Ramos (cell line): ENCODE results near the gene IL17B.

ENCODE experiments used
- in situ Hi-C: fragments of 300-500 bp; cut with MboI; formaldehyde crosslinking; loops from one replicate; pipeline ENCODE4 v1.14.3; 2022; ENCODE audit warnings: low sequenced_read_pairs; ENCODE audit not compliant: unreplicated experiment

Gene IL17B

DNA sequence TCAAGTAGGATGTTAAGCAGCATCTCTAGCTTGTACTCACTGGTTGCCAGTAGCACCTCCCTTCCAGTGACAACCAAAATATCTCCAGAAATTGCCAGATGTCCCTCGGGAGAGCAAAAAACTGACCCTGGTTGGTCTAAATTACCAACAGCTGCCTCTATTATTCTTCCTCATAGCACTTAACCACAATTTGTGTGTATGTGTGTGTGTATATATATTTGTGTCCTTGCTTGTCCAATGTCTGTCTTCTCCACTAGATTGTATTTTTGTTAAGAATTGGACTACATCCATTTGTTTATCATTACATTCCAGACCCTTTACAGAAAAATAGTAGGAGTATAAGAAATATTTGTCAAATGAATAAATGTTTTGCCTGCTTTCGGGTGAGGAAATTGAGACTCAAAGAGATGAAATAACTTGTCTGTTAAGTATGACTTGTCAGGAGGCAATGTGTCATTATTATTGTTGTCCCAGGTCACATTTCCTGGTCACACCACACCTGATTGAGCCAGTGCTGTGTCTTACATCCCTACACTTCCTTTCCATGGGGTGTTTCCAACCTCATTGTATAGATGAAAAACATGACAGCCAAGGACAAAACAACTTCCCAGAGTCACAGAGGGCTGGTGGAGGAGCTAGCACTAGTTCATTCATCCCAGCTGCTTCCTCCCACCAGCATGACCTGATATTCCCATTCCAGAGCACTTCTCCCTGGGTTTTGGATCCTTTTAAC lies 45.2 kb downstream of the IL17B start:
- in situ Hi-C loops, result no loop called here

DNA sequence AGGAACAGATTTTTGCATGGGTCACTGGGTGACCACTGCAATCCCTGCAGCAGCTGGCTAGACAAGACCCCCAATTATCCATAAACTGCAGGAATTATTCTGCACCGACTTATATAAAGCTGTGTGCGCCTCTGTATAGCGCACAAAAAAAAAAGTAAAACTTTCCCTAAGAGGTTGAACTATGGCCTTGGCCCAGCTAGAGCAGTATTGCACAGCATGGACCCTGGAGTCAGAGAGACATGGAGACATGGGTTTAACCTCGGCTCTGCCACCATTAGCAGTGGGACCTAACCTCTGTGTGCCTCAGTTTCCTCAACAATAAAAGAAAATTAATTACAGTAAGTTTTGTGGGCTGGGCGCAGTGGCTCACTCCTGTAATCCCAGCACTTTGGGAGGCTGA lies 50.9 kb downstream of the IL17B start:
- in situ Hi-C loops, result loop anchor here (10.0 kb wide), 1 partner anchor 107 kb away; no protein-coding TSS in a partner anchor

DNA sequence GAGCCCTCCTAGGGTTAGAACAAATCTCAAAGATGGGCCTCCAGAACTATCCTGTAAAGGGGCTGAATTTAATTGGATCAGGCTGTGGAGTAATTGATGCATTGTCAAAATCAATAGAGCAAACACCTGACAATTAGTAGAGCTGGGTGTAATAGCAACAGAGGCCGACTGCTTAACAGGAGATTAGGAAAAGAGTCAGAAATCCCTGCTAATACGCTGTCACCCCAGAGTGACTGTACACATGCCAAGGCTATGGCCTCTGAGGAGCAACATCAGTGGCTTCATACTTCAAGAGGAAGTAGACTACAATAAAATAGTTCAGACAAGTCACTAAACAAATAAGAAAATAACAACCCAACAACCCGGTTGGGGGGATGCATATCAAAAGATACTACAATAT lies 52.5 kb downstream of the IL17B start:
- in situ Hi-C loops, result loop anchor here (10.0 kb wide), 1 partner anchor 108 kb away; no protein-coding TSS in a partner anchor

DNA sequence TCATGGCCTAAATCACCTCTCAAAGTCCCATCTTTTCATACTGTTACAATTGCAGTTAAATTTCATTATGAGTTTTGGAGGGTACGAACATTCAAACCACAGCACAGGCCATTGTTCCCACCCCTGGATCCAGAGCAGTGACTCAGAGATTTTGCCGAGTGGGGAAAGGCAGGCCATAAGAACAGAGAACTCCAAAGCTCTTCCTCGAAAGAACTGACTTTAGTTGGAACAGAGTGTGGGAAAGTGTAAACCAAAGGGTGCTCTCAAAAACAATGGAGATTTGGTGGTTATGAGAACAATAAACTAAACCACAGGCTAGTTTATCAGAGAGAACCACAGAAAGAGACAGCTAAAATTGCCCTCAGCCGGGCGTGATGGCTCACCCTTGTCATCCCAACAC lies 53.2 kb downstream of the IL17B start:
- in situ Hi-C loops, result loop anchor here (10.0 kb wide), 1 partner anchor 109 kb away; no protein-coding TSS in a partner anchor

DNA sequence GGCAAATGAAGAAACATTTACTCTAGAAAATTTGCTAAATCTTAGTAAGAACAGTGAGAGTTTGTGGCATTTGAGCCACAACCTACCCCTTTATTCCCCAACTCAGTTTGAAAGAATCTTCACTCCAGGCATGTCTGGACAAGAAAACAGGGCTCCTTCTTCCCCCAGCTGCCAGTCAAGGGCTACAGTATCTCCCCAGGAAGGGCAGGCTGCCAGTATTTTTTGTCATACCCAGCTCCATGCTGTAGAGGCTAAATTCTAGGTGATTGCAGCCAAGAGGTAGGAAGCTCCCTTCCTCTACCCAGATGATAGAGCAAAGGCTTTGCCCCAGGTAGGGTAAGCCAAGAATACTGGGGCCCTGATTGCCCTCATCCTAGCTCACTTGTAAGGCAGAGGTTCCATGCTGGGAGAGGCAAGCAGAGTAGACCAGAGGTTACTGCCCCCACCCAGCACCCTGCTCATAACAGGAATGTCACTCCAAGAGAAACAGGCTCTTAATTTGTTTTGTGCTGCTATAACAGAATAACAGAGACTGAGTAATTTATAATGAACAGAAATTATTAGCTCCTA lies 53.8 kb downstream of the IL17B start:
- in situ Hi-C loops, result loop anchor here (10.0 kb wide), 1 partner anchor 110 kb away; no protein-coding TSS in a partner anchor

DNA sequence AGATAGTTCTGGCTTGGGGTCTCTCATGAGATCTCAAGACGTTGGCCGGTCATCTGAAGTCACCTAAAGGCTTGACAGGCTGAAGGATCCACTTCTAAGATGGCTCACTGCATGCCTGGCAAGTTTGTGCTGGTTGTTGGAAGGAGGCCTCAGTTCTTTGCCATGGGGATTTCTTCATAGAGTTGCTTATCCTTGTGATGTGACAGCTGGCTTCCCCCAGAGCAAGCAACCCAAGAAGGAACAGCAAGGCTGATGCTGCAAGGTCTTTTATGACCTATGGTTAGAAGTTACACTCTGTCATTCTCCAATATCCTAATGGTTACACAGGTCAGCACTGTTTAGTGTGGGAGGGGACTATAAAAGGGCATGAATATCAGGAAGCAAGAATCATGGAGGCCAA lies 54.5 kb downstream of the IL17B start:
- in situ Hi-C loops, result loop anchor here (5.0 to 25.0 kb wide), 3 partner anchors 48 to 238 kb away; partner anchors contain the start of gene CSNK1A1
